CD4-positive, alpha-beta memory T cell (primary cell): ENCODE results near the gene EPHB1. TPM values are rescaled to one million over a fixed set of nuclear protein-coding genes. Genes with fewer than 3 reads are reported as not detected.

Experiments used
- CTCF ChIA-PET: fragments of 350-600 bp; sonication (Branson Sonifier 250); formaldehyde crosslinking; loops from one replicate; lab custom pipeline; 2021; ENCODE audit warnings: inconsistent platforms; ENCODE audit not compliant: partially characterized antibody; lab: Charles Lee
- POLR2A ChIA-PET: fragments of 350-600 bp; sonication (Branson Sonifier 250); formaldehyde crosslinking; loops from one replicate; lab custom pipeline; 2021; ENCODE audit not compliant: partially characterized antibody; lab: Charles Lee
- DNase-seq, 5 donors: peaks; one replicate each; pipeline versions ENCODE4 v3.0.0 to v3.0.0-alpha.2; 2020 to 2022; ENCODE audit warnings: mixed read lengths in 1 of 5
- H3K27ac ChIP-seq: one replicate; pipeline ENCODE4 v1.7.0; 2013; ENCODE audit warnings: low read depth, low read length
- H3K27me3 ChIP-seq: 2 replicates; pipeline ENCODE4 v1.7.0; 2013; ENCODE audit warnings: mild to moderate bottlenecking, low read length, moderate library complexity; ENCODE audit not compliant: insufficient read depth
- H3K36me3 ChIP-seq: 2 replicates; pipeline ENCODE4 v1.7.0; 2013; ENCODE audit warnings: mild to moderate bottlenecking, low read length, moderate library complexity; ENCODE audit not compliant: insufficient read depth
- H3K4me1 ChIP-seq: 2 replicates; pipeline ENCODE4 v1.7.0; 2013; ENCODE audit warnings: mild to moderate bottlenecking, low read length, moderate library complexity; ENCODE audit not compliant: insufficient read depth
- H3K4me3 ChIP-seq, 2 donors: one replicate each; pipeline ENCODE4 v1.7.0; 2013; ENCODE audit warnings: low read length in 2 of 2, mild to moderate bottlenecking in 1 of 2
- H3K9me3 ChIP-seq, 2 donors: one replicate each; pipeline ENCODE4 v1.7.0; 2013; ENCODE audit warnings: low read length in 2 of 2, control low read depth in 1 of 2; ENCODE audit not compliant: control insufficient read depth in 1 of 2
- H3K27ac Mint-ChIP-seq, 7 donors: one replicate each; pipeline ENCODE4 v1.8.0; 2020 to 2021; ENCODE audit warnings: mixed read lengths in 7 of 7, mild to moderate bottlenecking in 6 of 7, inconsistent platforms in 3 of 7, moderate library complexity in 3 of 7
- H3K27me3 Mint-ChIP-seq, 2 donors: one replicate each; pipeline ENCODE4 v1.8.0; 2020 to 2021; ENCODE audit warnings: mixed read lengths in 2 of 2
- H3K36me3 Mint-ChIP-seq, 2 donors: one replicate each; pipeline ENCODE4 v1.8.0; 2020 to 2021; ENCODE audit warnings: mixed read lengths in 2 of 2, inconsistent platforms in 1 of 2, mild to moderate bottlenecking in 1 of 2
- H3K4me1 Mint-ChIP-seq, 4 donors: one replicate each; pipeline ENCODE4 v1.8.0; 2020 to 2021; ENCODE audit warnings: mixed read lengths in 4 of 4, mild to moderate bottlenecking in 1 of 4
- H3K4me3 Mint-ChIP-seq, 8 donors: one replicate each; pipeline ENCODE4 v1.8.0; 2020 to 2021; ENCODE audit warnings: mixed read lengths in 8 of 8, mild to moderate bottlenecking in 7 of 8, moderate library complexity in 6 of 8, inconsistent platforms in 3 of 8
- H3K9me3 Mint-ChIP-seq, 8 donors: one replicate each; pipeline ENCODE4 v1.8.0; 2020 to 2021; ENCODE audit warnings: mixed read lengths in 8 of 8, mild to moderate bottlenecking in 5 of 8, inconsistent platforms in 3 of 8, moderate library complexity in 1 of 8
- intact Hi-C: fragments of 100-400 bp; cut with micrococcal nuclease; formaldehyde crosslinking; loops from one replicate; pipeline ENCODE4 v1.15.1; 2023
- polyA plus RNA-seq, 2 donors: library from polyadenylated mRNA; unstranded; fragments of 300-500 nt; fragmentation: Illumina TruSeq; gene quantifications; one replicate each; pipeline ENCODE4 v1.2.3, GENCODE V29; 2021
- total RNA-seq, 2 experiments: library from RNA; stranded (reverse); gene quantifications; one replicate each; pipeline ENCODE4 v1.2.3, GENCODE V29; 2021

The EPHB1 gene
- total and polyA plus RNA-seq, 4 experiments from 2014 or later, result 0.30 to 0.69 (median 0.43) TPM; not detected in 1

GRCh38 chr3:135072431-135072830 lies 277.4 kb downstream of the EPHB1 start:
- no peaks in the 10 kb centered on the region for H3K36me3 Mint-ChIP-seq
- intact Hi-C loops, result no loop called here
- H3K4me1 Mint-ChIP-seq, result no peaks in the 10 kb centered on the region
- Histone ChIP-seq H3K36me3 (no peaks in the 10 kb centered on the region), H3K27ac (no peak overlapping the region), H3K27me3 (no peaks in the 10 kb centered on the region), H3K4me1 (no peaks in the 10 kb centered on the region), H3K4me3 (no peak overlapping the region), H3K9me3 (peaks cover 0 to 5% of the 10 kb centered on the region in 2 donors)
- H3K27me3 Mint-ChIP-seq, result no peaks in the 10 kb centered on the region
- no peak overlapping the region for H3K27ac Mint-ChIP-seq
- no peak overlapping the region for H3K4me3 Mint-ChIP-seq
- peaks cover 0 to 4% (median 0%) of the 10 kb centered on the region in 8 donors for H3K9me3 Mint-ChIP-seq
- CTCF ChIA-PET, result no interaction called here
- POLR2A ChIA-PET, result no interaction called here
- no peak for DNase-seq

GRCh38 chr3:135075157-135075556 lies 280.1 kb downstream of the EPHB1 start:
- H3K36me3 ChIP-seq, result no peaks in the 10 kb centered on the region
- H3K27me3 Mint-ChIP-seq, result no peaks in the 10 kb centered on the region
- peaks cover 0 to 4% (median 2%) of the 10 kb centered on the region in 8 donors for H3K9me3 Mint-ChIP-seq
- H3K4me3 Mint-ChIP-seq, result no peak overlapping the region
- no peaks in the 10 kb centered on the region for H3K27me3 ChIP-seq
- intact Hi-C loops, result no loop called here
- H3K27ac Mint-ChIP-seq, result no peak overlapping the region
- H3K4me1 Mint-ChIP-seq, result no peaks in the 10 kb centered on the region
- H3K27ac ChIP-seq, result no peak overlapping the region
- H3K4me3 ChIP-seq, result no peak overlapping the region
- no peaks in the 10 kb centered on the region for H3K4me1 ChIP-seq
- POLR2A ChIA-PET, result no interaction called here
- no peak for DNase-seq
- peaks cover 0 to 5% of the 10 kb centered on the region in 2 donors for H3K9me3 ChIP-seq
- H3K36me3 Mint-ChIP-seq, result no peaks in the 10 kb centered on the region
- CTCF ChIA-PET, result no interaction called here

GRCh38 chr3:135076341-135076740 lies 281.3 kb downstream of the EPHB1 start:
- CTCF ChIA-PET, result no interaction called here
- Histone ChIP-seq H3K27me3 (no peaks in the 10 kb centered on the region), H3K36me3 (no peaks in the 10 kb centered on the region), H3K27ac (no peak overlapping the region), H3K4me1 (no peaks in the 10 kb centered on the region), H3K4me3 (no peak overlapping the region), H3K9me3 (peaks cover 0 to 5% of the 10 kb centered on the region in 2 donors)
- no peak overlapping the region for H3K27ac Mint-ChIP-seq
- POLR2A ChIA-PET, result no interaction called here
- H3K27me3 Mint-ChIP-seq, result no peaks in the 10 kb centered on the region
- H3K9me3 Mint-ChIP-seq, result peaks cover 0 to 4% (median 2%) of the 10 kb centered on the region in 8 donors
- intact Hi-C loops, result no loop called here
- DNase-seq, result no peak
- H3K4me1 Mint-ChIP-seq, result no peaks in the 10 kb centered on the region
- H3K4me3 Mint-ChIP-seq, result no peak overlapping the region
- no peaks in the 10 kb centered on the region for H3K36me3 Mint-ChIP-seq

- intact Hi-C loops, result no loop called here
- ChIA-PET CTCF (no interaction called here), POLR2A (no interaction called here)
- Histone ChIP-seq H3K36me3 (no peaks in the 10 kb centered on the region), H3K4me3 (no peak overlapping the region), H3K9me3 (no peaks in the 10 kb centered on the region), H3K4me1 (no peaks in the 10 kb centered on the region), H3K27me3 (no peaks in the 10 kb centered on the region), H3K27ac (no peak overlapping the region)
- no peaks in the 10 kb centered on the region for H3K27me3 Mint-ChIP-seq
- H3K4me1 Mint-ChIP-seq, result no peaks in the 10 kb centered on the region
- peaks cover 0 to 4% (median 2%) of the 10 kb centered on the region in 8 donors for H3K9me3 Mint-ChIP-seq
- no peak overlapping the region for H3K27ac Mint-ChIP-seq
- no peaks in the 10 kb centered on the region for H3K36me3 Mint-ChIP-seq
- no peak overlapping the region for H3K4me3 Mint-ChIP-seq
- no peak for DNase-seq
Measured at GRCh38 chr3:135077186-135077585, 282.1 kb downstream of the EPHB1 start.

DNA sequence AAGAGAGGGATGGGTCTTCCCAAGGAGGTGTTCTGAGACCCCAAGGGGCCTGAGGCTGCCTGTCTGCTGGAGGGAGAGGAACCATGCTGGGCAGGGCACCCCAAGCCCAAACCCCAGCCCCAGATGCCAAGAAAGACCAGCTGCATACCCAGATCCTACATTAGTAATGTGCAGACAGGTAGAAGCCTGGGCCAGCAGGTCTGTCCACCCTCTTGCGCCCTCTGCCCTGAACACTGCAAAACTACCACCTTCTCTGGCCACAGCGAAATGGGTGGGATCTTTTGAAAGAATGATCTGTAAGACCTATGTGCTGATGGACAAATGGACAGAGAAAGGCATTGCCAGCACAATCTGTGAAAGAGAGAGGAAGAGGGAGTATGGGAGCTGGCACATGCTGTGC lies 283.2 kb downstream of the EPHB1 start:
- ChIA-PET CTCF (no interaction called here), POLR2A (no interaction called here)
- Mint-ChIP-seq H3K4me3 (no peak overlapping the region), H3K4me1 (no peaks in the 10 kb centered on the region), H3K36me3 (no peaks in the 10 kb centered on the region), H3K27me3 (peaks cover 0 to 3% of the 10 kb centered on the region in 2 donors), H3K27ac (no peak overlapping the region), H3K9me3 (peaks cover 0 to 2% (median 0%) of the 10 kb centered on the region in 8 donors)
- Histone ChIP-seq H3K4me1 (no peaks in the 10 kb centered on the region), H3K27me3 (no peaks in the 10 kb centered on the region), H3K9me3 (no peaks in the 10 kb centered on the region), H3K27ac (no peak overlapping the region), H3K36me3 (no peaks in the 10 kb centered on the region), H3K4me3 (no peak overlapping the region)
- intact Hi-C loops, result no loop called here
- DNase-seq, result no peak

DNA sequence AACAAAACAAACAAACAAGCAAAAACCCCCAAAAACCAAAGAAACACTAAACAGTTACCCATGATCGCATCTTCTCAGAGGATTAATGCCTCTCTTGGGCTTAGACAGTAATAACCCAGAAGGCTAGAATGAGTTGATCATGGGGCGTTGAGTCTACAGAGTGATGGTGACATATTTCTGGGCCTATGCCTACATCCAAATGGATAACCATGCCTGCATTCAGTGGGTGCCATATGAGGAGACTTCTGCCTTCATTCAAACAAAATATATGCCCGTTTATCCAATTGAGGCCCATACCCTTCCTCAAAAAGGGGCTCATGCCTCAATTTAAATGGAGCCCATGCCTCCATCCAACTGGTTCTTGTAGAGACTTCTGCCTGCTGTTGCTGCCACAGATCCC lies 284.0 kb downstream of the EPHB1 start:
- Histone ChIP-seq H3K4me1 (no peaks in the 10 kb centered on the region), H3K4me3 (no peak overlapping the region), H3K9me3 (no peaks in the 10 kb centered on the region), H3K36me3 (no peaks in the 10 kb centered on the region), H3K27ac (no peak overlapping the region), H3K27me3 (no peaks in the 10 kb centered on the region)
- ChIA-PET CTCF (no interaction called here), POLR2A (no interaction called here)
- Mint-ChIP-seq H3K4me1 (no peaks in the 10 kb centered on the region), H3K36me3 (no peaks in the 10 kb centered on the region), H3K9me3 (peaks cover 0 to 2% (median 0%) of the 10 kb centered on the region in 8 donors), H3K27me3 (peaks cover 0 to 3% of the 10 kb centered on the region in 2 donors), H3K27ac (no peak overlapping the region), H3K4me3 (no peak overlapping the region)
- intact Hi-C loops, result no loop called here
- DNase-seq, result no peak

DNA sequence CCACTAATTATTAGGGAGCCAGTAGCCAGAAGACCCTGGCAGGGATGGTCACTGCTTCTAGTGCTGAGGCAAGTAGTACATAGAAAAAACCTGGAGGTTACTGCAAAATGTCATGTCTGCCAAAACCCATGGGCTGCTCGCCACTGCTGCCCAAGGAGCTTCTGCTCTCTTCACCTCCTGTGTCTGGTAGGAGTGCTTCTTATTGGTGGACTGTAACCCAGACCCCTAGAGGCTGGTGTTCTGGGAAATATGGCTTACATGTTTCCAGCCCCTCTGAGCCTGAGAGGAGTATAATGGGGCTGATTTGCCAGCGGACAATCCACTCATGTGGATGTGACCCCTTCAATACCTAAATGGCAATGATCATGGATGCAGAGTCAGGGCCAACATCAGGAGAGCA lies 286.4 kb downstream of the EPHB1 start:
- H3K9me3 ChIP-seq, result no peaks in the 10 kb centered on the region
- no peak overlapping the region for H3K4me3 ChIP-seq
- POLR2A ChIA-PET, result no interaction called here
- no peaks in the 10 kb centered on the region for H3K4me1 ChIP-seq
- H3K36me3 Mint-ChIP-seq, result no peaks in the 10 kb centered on the region
- peaks cover 0 to 5% of the 10 kb centered on the region in 2 donors for H3K27me3 Mint-ChIP-seq
- H3K27ac ChIP-seq, result no peak overlapping the region
- DNase-seq, result no peak
- intact Hi-C loops, result no loop called here
- H3K4me3 Mint-ChIP-seq, result peak overlapping the region in 1 of 8 donors; percentile 26
- H3K9me3 Mint-ChIP-seq, result peaks cover 0 to 2% (median 0%) of the 10 kb centered on the region in 8 donors
- no peaks in the 10 kb centered on the region for H3K27me3 ChIP-seq
- no peaks in the 10 kb centered on the region for H3K36me3 ChIP-seq
- CTCF ChIA-PET, result no interaction called here
- H3K27ac Mint-ChIP-seq, result no peak overlapping the region
- no peaks in the 10 kb centered on the region for H3K4me1 Mint-ChIP-seq
